Nephron (organoid): ENCODE measurements around the gene IL17RB.

Experiments used
- H3K27ac Mint-ChIP-seq, 3 experiments: 2 replicates each; pipeline ENCODE4 v1.8.0; 2020; ENCODE audit warnings: mixed read lengths in 3 of 3, mild to moderate bottlenecking in 2 of 3, moderate library complexity in 1 of 3
- H3K27me3 Mint-ChIP-seq: 2 replicates; pipeline ENCODE4 v1.8.0; 2021; ENCODE audit warnings: low read depth, mild to moderate bottlenecking, moderate library complexity, mixed read lengths
- H3K36me3 Mint-ChIP-seq: 2 replicates; pipeline ENCODE4 v1.8.0; 2020; ENCODE audit warnings: low read depth, mixed read lengths
- H3K4me1 Mint-ChIP-seq: 2 replicates; pipeline ENCODE4 v1.8.0; 2020; ENCODE audit warnings: mixed read lengths
- H3K4me3 Mint-ChIP-seq, 3 experiments: 2 replicates each; pipeline ENCODE4 v1.8.0; 2020; ENCODE audit warnings: mild to moderate bottlenecking in 3 of 3, mixed read lengths in 3 of 3, moderate library complexity in 2 of 3
- H3K9me3 Mint-ChIP-seq: 2 replicates; pipeline ENCODE4 v1.8.0; 2020; ENCODE audit warnings: mixed read lengths
- TF ChIP-seq, protein P1 (sequence below), 3 experiments: fragments of 200-600 bp; sonication (generic); IDR thresholded peaks; one replicate each; pipeline ENCODE4 v1.5.0; 2021; ENCODE audit warnings: antibody characterized with exemption in 3 of 3; ENCODE audit not compliant: unreplicated experiment in 3 of 3

IL17RB gene

DNA sequence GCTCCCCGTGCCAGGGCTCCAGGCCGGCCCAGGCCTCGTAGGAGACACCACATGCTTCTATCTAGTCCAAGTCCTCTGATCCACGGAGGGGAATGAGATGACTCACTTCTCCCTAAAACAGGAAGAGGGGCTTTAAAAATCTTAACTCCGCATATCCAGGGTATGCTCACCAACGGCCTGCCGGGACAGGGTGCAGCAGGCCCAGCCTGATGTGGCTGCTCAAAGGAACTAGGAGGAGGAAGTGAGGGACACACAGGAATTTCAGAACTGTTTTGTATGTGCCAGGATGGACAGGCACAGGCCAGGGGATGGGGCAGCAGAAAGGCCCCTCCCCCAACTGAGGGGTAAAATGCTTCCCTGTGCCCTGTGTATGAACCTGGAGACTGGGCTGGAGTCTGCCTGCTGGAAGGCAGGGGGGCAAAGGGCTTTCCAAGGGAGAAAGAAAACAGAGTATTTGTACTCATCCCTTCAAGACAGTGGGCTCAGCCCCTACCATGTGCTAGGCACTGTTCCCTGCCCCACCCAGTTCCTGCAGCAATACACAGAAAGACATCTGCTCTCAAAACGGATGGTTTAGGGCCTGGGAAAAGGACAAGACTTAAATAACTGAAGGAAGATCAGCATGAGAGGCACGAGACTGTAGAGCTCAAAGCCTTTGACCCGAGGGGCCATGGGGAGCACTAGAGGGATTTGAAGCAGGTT, 22.3 kb upstream of the IL17RB start:
- no peaks in the 10 kb centered on the region for H3K27me3 Mint-ChIP-seq
- no peak overlapping the region for H3K27ac Mint-ChIP-seq
- H3K36me3 Mint-ChIP-seq: no peaks in the 10 kb centered on the region
- H3K4me3 Mint-ChIP-seq: no peak overlapping the region
- H3K4me1 Mint-ChIP-seq: peaks cover 14% of the 10 kb centered on the region
- TF ChIP-seq, protein P1, sequence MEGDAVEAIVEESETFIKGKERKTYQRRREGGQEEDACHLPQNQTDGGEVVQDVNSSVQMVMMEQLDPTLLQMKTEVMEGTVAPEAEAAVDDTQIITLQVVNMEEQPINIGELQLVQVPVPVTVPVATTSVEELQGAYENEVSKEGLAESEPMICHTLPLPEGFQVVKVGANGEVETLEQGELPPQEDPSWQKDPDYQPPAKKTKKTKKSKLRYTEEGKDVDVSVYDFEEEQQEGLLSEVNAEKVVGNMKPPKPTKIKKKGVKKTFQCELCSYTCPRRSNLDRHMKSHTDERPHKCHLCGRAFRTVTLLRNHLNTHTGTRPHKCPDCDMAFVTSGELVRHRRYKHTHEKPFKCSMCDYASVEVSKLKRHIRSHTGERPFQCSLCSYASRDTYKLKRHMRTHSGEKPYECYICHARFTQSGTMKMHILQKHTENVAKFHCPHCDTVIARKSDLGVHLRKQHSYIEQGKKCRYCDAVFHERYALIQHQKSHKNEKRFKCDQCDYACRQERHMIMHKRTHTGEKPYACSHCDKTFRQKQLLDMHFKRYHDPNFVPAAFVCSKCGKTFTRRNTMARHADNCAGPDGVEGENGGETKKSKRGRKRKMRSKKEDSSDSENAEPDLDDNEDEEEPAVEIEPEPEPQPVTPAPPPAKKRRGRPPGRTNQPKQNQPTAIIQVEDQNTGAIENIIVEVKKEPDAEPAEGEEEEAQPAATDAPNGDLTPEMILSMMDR (IDR thresholded peaks at IDR 0.05; ENCODE audit: unreplicated experiment in 3 of 3): no peak
- peaks cover 4% of the 10 kb centered on the region for H3K9me3 Mint-ChIP-seq

DNA sequence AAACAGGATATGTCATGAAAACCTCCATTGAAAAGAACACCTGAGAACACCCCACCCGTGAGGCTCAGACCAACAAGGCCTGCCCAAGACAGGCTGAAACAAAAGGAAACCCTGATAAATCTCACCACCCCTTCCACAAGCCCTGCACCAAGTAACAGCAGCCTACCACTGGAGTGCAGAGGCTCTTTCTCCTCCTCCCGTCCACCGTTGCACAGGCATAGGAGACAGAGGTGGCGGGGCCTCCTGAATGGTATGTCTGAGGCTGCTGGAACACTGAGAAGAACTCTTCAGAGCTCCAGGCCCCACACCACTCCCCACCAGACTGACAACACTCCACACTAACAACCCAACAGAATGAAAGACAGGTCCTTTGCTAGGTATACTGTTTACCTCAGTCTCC, 21.6 kb upstream of the IL17RB start:
- Mint-ChIP-seq H3K9me3 (peaks cover 4% of the 10 kb centered on the region), H3K36me3 (no peaks in the 10 kb centered on the region), H3K4me1 (peaks cover 14% of the 10 kb centered on the region), H3K27ac (no peak overlapping the region), H3K27me3 (no peaks in the 10 kb centered on the region), H3K4me3 (no peak overlapping the region)
- TF ChIP-seq, protein P1 (IDR thresholded peaks at IDR 0.05; ENCODE audit: unreplicated experiment in 3 of 3): no peak

- no peaks in the 10 kb centered on the region for H3K36me3 Mint-ChIP-seq
- TF ChIP-seq, protein P1 (IDR thresholded peaks at IDR 0.05; ENCODE audit: unreplicated experiment in 3 of 3): no peak
- peaks cover 8% of the 10 kb centered on the region for H3K4me1 Mint-ChIP-seq
- H3K4me3 Mint-ChIP-seq: no peak overlapping the region
- H3K27ac Mint-ChIP-seq: no peak overlapping the region
- H3K9me3 Mint-ChIP-seq: peaks cover 4% of the 10 kb centered on the region
- H3K27me3 Mint-ChIP-seq: no peaks in the 10 kb centered on the region
Measured at GRCh38 chr3:53826048-53826447, 20.3 kb upstream of the IL17RB start.

DNA sequence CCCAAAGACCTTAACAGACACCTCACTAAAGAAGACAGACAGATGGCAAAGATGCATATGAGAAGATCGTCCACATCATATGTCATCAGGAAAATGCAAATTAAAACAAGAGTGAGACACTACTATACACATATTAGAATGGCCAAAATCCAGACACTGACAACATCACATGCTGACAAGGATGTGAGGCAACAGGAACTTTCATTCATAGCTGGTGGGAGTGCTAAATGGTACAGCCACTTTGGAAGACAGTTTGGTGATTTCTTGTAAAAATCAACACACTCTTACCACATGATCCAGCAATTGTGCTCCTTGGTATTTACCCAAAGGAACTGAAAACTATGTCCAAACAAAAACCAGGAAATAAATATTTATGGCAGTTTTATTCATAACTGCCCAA, 17.8 kb upstream of the IL17RB start:
- Mint-ChIP-seq H3K27ac (no peak overlapping the region), H3K4me3 (no peak overlapping the region), H3K27me3 (no peaks in the 10 kb centered on the region), H3K9me3 (peaks cover 4% of the 10 kb centered on the region), H3K36me3 (no peaks in the 10 kb centered on the region), H3K4me1 (no peaks in the 10 kb centered on the region)
- TF ChIP-seq, protein P1 (IDR thresholded peaks at IDR 0.05; ENCODE audit: unreplicated experiment in 3 of 3): no peak

DNA sequence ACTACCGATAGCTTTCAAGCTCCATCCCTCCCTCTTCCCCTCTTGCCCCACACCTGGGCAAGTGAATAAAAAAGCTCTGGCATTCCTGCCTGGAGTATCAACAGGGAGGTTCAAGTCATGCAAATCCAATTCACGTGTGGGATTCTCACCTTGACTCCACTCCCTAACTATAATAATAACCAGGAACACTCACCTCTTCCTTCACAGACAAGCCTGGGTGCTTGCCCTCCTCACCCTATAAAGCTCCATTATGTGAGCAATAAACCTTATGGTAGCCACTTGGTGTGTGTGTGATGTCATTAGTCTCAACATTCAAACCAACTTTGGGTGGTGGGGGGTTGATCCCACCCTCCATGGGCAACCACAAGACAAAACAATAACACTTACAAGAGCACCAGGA, 16.8 kb upstream of the IL17RB start:
- Mint-ChIP-seq H3K4me3 (no peak overlapping the region), H3K36me3 (no peaks in the 10 kb centered on the region), H3K9me3 (peaks cover 4% of the 10 kb centered on the region), H3K27ac (no peak overlapping the region), H3K4me1 (no peaks in the 10 kb centered on the region), H3K27me3 (no peaks in the 10 kb centered on the region)
- TF ChIP-seq, protein P1 (IDR thresholded peaks at IDR 0.05; ENCODE audit: unreplicated experiment in 3 of 3): no peak

DNA sequence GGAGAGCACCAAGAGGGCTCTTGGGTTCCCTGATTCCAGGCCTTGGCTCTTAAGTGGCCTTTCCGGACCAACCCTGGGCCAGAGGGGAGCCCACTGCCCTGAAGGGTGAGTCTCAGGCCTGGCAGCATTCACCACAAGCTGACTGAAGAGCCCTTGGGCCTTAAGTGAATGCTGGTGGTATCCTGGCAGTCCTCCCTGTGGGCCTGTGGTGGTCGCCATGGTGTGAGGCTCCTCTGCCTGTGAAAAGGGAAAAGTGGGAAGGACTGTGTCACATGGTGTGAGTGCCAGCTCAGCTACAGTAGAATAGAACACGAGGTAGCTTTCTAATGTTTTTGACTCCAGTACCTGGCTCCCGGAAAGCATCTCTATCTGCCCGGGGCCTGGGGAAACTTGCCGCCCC, 15.4 kb upstream of the IL17RB start:
- Mint-ChIP-seq H3K4me1 (no peaks in the 10 kb centered on the region), H3K4me3 (no peak overlapping the region), H3K36me3 (no peaks in the 10 kb centered on the region), H3K9me3 (no peaks in the 10 kb centered on the region), H3K27ac (no peak overlapping the region), H3K27me3 (no peaks in the 10 kb centered on the region)
- TF ChIP-seq, protein P1 (IDR thresholded peaks at IDR 0.05; ENCODE audit: unreplicated experiment in 3 of 3): no peak
